NCI-H69 (cell line): ENCODE data around the gene SNCA.

Source experiments
- DNase-seq: peaks from one replicate; lab custom pipeline; 2025; lab: John Stamatoyannopoulos, UW

SNCA gene

GRCh38 chr4:89814362-89814761 is 22.6 kb downstream of the SNCA start:
- no peak for DNase-seq

- DNase-seq, result no peak
Observed at GRCh38 chr4:89813197-89813596, 23.8 kb downstream of the SNCA start.

GRCh38 chr4:89807441-89808140 is 29.4 kb downstream of the SNCA start:
- DNase-seq, result no peak

GRCh38 chr4:89805297-89805696 is 31.7 kb downstream of the SNCA start:
- no peak for DNase-seq

- no peak for DNase-seq
Observed at GRCh38 chr4:89803915-89804314, 33.0 kb downstream of the SNCA start.

GRCh38 chr4:89803036-89803435 is 33.9 kb downstream of the SNCA start:
- DNase-seq, result no peak

GRCh38 chr4:89800527-89801103 is 36.3 kb downstream of the SNCA start:
- DNase-seq, result no peak

GRCh38 chr4:89800012-89800516 is 36.9 kb downstream of the SNCA start:
- DNase-seq, result no peak

GRCh38 chr4:89799071-89799470 is 37.9 kb downstream of the SNCA start:
- DNase-seq, result no peak

- peak; percentile 51 for DNase-seq
Observed at GRCh38 chr4:89797117-89797516, 39.8 kb downstream of the SNCA start.

GRCh38 chr4:89788206-89789072 is 48.5 kb downstream of the SNCA start:
- DNase-seq, result peak; percentile 82

- no peak for DNase-seq
Observed at GRCh38 chr4:89784686-89785231, 52.2 kb downstream of the SNCA start.

- peak; percentile 16 for DNase-seq
Observed at GRCh38 chr4:89781321-89781720, 55.6 kb downstream of the SNCA start.

- DNase-seq, result no peak
Observed at GRCh38 chr4:89773805-89774204, 63.2 kb downstream of the SNCA start.

- no peak for DNase-seq
Observed at GRCh38 chr4:89769856-89770255, 67.1 kb downstream of the SNCA start.

GRCh38 chr4:89767924-89768323 is 69.0 kb downstream of the SNCA start:
- no peak for DNase-seq

- peak; percentile 26 for DNase-seq
Observed at GRCh38 chr4:89765966-89766365, 71.0 kb downstream of the SNCA start.

GRCh38 chr4:89765528-89765927 is 71.4 kb downstream of the SNCA start:
- DNase-seq, result no peak

GRCh38 chr4:89762311-89762710 is 74.7 kb downstream of the SNCA start:
- DNase-seq, result no peak

GRCh38 chr4:89759426-89759825 is 77.5 kb downstream of the SNCA start:
- peak; percentile 44 for DNase-seq

GRCh38 chr4:89757154-89757719 is 79.7 kb downstream of the SNCA start:
- DNase-seq, result peak; percentile 86

- peak; percentile 41 for DNase-seq
Observed at GRCh38 chr4:89755220-89755619, 81.7 kb downstream of the SNCA start.
